ENCODE measurements around the gene ATG2B.

Gene ATG2B

DNA sequence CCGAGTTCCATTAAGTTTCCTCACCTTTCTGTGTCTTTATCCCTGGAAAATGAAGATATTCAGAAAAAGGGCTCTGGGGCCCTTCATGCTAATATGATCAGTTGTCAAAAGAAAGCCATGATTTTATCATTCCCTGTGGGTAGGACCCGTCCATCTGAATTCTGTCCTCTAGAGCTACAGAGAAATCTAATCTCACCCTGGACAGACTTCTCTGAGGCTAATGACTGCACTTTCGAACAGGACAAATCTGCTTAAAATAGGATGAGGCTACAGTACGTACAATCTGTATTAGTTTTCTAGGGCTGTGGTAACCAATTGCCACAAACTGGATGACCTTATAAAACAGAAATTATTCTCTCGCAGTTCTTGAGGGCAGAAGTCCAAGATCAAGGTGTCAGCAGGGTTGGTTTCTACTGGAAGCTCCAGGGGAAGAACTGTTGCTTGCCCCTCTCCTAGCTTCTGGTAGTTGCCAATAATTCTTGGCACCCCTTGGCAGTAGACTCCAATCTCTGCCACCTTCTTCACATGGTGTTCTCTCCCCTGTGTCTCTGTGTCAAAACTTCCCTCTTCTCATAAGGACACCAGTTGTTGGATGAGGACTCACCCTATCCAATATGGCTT, 30.0 kb upstream of the ATG2B start:
- DNase-seq (ENCODE audit: low spot score in 2 of 2) (no peak), ATAC-seq (ENCODE audit: low read depth) (no peak)
- Mint-ChIP-seq H3K9me3 (no peaks in the 10 kb centered on the region), H3K4me1 (no peaks in the 10 kb centered on the region), H3K27me3 (peaks cover 3% of the 10 kb centered on the region), H3K27ac (no peak overlapping the region), H3K36me3 (no peaks in the 10 kb centered on the region), H3K4me3 (peak overlapping the region; percentile 93)

- Mint-ChIP-seq H3K36me3 (peaks cover under 1% of the 10 kb centered on the region), H3K9me3 (no peaks in the 10 kb centered on the region), H3K4me1 (no peaks in the 10 kb centered on the region), H3K27ac (peak overlapping the region; percentile 83), H3K4me3 (peak overlapping the region; percentile 93), H3K27me3 (peaks cover 3% of the 10 kb centered on the region)
- DNase-seq (ENCODE audit: low spot score in 2 of 2) (peak; percentile 100), ATAC-seq (ENCODE audit: low read depth) (peak; percentile 84)
These were observed 28.4 kb upstream of the ATG2B start for GRCh38 chr14:96391293-96392118.

- ATAC-seq (ENCODE audit: low read depth) (no peak), DNase-seq (ENCODE audit: low spot score in 2 of 2) (peak in 1 of 2 donors; percentile 64)
- Mint-ChIP-seq H3K36me3 (peaks cover 2% of the 10 kb centered on the region), H3K4me3 (peak overlapping the region; percentile 93), H3K27me3 (peaks cover 3% of the 10 kb centered on the region), H3K9me3 (no peaks in the 10 kb centered on the region), H3K4me1 (no peaks in the 10 kb centered on the region), H3K27ac (peak overlapping the region; percentile 83)
These were observed 27.8 kb upstream of the ATG2B start for GRCh38 chr14:96390965-96391292.

DNA sequence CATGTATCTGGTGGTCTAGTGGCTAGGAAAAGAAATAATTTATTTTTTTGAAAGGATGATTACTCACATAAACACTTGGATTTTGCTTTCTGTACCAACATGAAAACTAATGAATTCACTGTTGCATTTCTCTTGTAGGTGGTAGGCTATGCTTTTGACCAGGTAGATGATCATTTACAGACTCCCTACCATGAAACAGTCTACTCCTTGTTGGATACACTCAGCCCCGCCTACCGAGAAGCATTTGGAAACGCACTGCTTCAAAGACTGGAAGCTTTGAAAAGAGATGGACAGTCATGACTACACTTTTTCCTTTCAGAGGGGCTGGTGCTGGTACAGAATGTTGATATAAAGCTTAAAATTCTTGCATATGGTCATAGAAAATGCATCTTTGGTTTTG, 22.2 kb upstream of the ATG2B start:
- no peak overlapping the region for H3K27ac Mint-ChIP-seq
- no peak for DNase-seq (ENCODE audit: low spot score in 2 of 2)
- no peak overlapping the region for H3K4me3 Mint-ChIP-seq
- peaks cover 5% of the 10 kb centered on the region for H3K4me1 Mint-ChIP-seq
- no peaks in the 10 kb centered on the region for H3K27me3 Mint-ChIP-seq
- no peaks in the 10 kb centered on the region for H3K9me3 Mint-ChIP-seq
- H3K36me3 Mint-ChIP-seq, result peaks cover 10% of the 10 kb centered on the region
- no peak for ATAC-seq (ENCODE audit: low read depth)

- H3K27ac Mint-ChIP-seq, result no peak overlapping the region
- H3K4me1 Mint-ChIP-seq, result peaks cover 5% of the 10 kb centered on the region
These were observed 21.6 kb upstream of the ATG2B start for GRCh38 chr14:96384740-96385139.

DNA sequence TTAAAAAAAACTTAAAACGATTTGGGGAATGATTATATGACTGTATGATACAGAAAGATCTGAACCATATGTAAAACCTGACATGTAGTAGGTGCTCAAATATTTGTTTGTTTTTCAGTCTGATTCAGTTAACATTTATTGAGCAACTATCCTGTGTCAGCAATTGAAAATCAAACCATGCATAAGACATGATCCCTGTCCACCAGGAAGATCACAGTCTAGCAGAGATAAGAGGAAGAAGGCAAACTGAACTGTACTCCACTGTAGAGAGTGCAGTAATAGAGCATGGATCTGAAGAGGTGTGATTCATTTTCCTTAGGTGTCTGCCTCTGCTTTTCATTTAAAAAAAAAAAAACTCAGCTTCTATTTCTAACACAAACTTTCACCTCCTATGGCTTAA, 20.9 kb upstream of the ATG2B start:
- Mint-ChIP-seq H3K27ac (no peak overlapping the region), H3K4me1 (peaks cover 5% of the 10 kb centered on the region), H3K4me3 (no peak overlapping the region), H3K36me3 (peaks cover 10% of the 10 kb centered on the region), H3K9me3 (no peaks in the 10 kb centered on the region), H3K27me3 (no peaks in the 10 kb centered on the region)
- ATAC-seq (ENCODE audit: low read depth) (no peak), DNase-seq (ENCODE audit: low spot score in 2 of 2) (no peak)

More at GRCh38 chr14:96384740-96385139, 21.6 kb upstream of the ATG2B start:
- Mint-ChIP-seq H3K4me3 (no peak overlapping the region), H3K27me3 (no peaks in the 10 kb centered on the region), H3K9me3 (no peaks in the 10 kb centered on the region), H3K36me3 (peaks cover 10% of the 10 kb centered on the region)
- ATAC-seq (ENCODE audit: low read depth) (no peak), DNase-seq (ENCODE audit: low spot score in 2 of 2) (no peak)

DNA sequence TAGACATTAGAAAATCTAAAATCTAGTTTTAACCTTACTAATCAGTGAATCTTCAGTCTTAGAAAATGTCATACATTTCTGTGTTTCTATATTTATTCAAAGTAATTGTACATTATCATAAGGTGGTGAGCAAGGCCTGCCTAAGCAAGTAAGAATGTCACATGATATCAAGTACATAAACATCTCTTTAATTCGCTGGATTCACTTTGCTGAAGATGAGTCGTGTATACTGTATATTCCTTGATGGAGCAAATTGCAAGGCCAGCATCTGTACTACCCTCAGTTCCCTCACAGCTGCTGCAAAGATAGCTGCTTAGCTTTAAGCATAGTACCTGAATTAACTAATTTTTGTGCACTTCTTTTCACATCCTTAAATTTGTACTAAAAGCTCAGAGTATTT, 20.3 kb upstream of the ATG2B start:
- H3K4me3 Mint-ChIP-seq, result no peak overlapping the region
- no peak overlapping the region for H3K27ac Mint-ChIP-seq

GRCh38 chr14:96380735-96381134, 17.6 kb upstream of the ATG2B start:
- peaks cover 9% of the 10 kb centered on the region for H3K36me3 Mint-ChIP-seq
- H3K27ac Mint-ChIP-seq, result no peak overlapping the region
- H3K4me1 Mint-ChIP-seq, result peaks cover 5% of the 10 kb centered on the region
- no peaks in the 10 kb centered on the region for H3K27me3 Mint-ChIP-seq
- H3K4me3 Mint-ChIP-seq, result peak overlapping the region; percentile 39
- ATAC-seq (ENCODE audit: low read depth) (peak; percentile 46), DNase-seq (ENCODE audit: low spot score in 2 of 2) (no peak)
- H3K9me3 Mint-ChIP-seq, result no peaks in the 10 kb centered on the region

More for the DNA sequence above, 20.3 kb upstream of the ATG2B start:
- Mint-ChIP-seq H3K9me3 (no peaks in the 10 kb centered on the region), H3K27me3 (no peaks in the 10 kb centered on the region), H3K36me3 (peaks cover 10% of the 10 kb centered on the region), H3K4me1 (peaks cover 5% of the 10 kb centered on the region)
- DNase-seq (ENCODE audit: low spot score in 2 of 2), result no peak
- ATAC-seq (ENCODE audit: low read depth), result no peak

DNA sequence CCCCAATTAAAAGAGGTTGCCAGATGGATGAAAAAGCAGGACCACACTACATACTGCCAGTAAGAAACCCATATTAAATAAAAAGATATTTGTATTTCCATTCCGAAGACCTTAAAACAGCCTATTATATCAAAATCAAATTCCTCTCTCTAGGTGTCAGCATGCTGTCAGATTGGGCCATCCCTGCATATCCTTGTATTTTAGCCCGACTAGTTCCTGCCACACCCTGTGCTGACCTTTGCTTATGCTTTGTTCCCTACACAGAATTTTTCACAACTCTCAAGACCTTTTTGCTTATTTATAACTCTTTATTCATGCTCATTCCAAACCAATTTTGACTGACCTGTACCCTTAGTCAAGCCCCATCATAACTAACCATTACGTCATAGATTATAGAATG, 13.0 kb upstream of the ATG2B start:
- Mint-ChIP-seq H3K27ac (no peak overlapping the region), H3K4me3 (no peak overlapping the region), H3K4me1 (peaks cover 5% of the 10 kb centered on the region), H3K36me3 (peaks cover 6% of the 10 kb centered on the region), H3K9me3 (no peaks in the 10 kb centered on the region), H3K27me3 (no peaks in the 10 kb centered on the region)
- ATAC-seq (ENCODE audit: low read depth), result no peak
- no peak for DNase-seq (ENCODE audit: low spot score in 2 of 2)

DNA sequence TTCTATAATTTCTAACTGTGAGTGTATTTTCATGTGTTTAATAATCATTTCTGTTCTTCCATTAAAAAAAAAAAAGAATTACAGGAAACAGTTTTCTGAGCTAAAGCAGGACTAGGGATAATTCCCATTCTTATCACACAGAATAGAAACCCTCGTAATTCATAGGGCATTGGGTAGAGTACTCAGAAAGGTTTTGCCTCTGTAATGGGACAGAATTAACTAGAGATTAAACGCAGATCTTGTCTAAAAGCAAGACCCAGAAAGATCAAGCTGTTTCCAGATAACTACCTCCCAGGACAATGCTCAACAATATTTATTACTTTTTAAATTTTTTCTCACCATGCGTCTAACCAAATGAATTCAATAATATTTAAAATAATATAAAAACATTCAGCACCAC, 10.4 kb upstream of the ATG2B start:
- ATAC-seq (ENCODE audit: low read depth), result no peak
- H3K27ac Mint-ChIP-seq, result no peak overlapping the region
- no peak overlapping the region for H3K4me3 Mint-ChIP-seq
- no peak for DNase-seq (ENCODE audit: low spot score in 2 of 2)
- peaks cover 13% of the 10 kb centered on the region for H3K36me3 Mint-ChIP-seq
- no peaks in the 10 kb centered on the region for H3K27me3 Mint-ChIP-seq
- no peaks in the 10 kb centered on the region for H3K9me3 Mint-ChIP-seq
- H3K4me1 Mint-ChIP-seq, result peaks cover 7% of the 10 kb centered on the region

GRCh38 chr14:96370528-96370927, 7.4 kb upstream of the ATG2B start:
- Mint-ChIP-seq H3K4me1 (peaks cover 9% of the 10 kb centered on the region), H3K4me3 (no peak overlapping the region)

DNA sequence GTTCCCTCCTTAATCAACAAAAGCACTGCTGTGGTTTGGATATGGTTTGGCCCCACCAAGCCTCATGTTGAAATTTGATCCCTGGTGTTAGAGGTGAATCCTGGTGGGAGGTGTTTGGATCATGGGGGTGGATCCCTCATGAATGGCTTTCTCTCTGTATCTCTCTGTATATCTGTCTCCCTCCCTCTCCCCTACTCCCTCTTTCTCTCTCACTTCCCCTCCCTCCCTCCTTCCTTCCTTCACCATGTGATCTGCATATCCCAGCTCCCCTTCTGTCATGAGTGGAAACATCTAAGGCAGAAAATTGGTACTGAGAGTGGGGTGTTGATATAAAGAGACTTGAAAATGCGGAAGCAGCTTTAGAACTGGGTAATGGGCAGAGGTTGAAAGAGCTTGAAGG, 5.4 kb upstream of the ATG2B start:
- no peak overlapping the region for H3K4me3 Mint-ChIP-seq
- no peaks in the 10 kb centered on the region for H3K27me3 Mint-ChIP-seq
- DNase-seq (ENCODE audit: low spot score in 2 of 2), result no peak
- H3K9me3 Mint-ChIP-seq, result no peaks in the 10 kb centered on the region
- H3K27ac Mint-ChIP-seq, result no peak overlapping the region
- ATAC-seq (ENCODE audit: low read depth), result no peak
- H3K4me1 Mint-ChIP-seq, result peaks cover 20% of the 10 kb centered on the region
- peaks cover 8% of the 10 kb centered on the region for H3K36me3 Mint-ChIP-seq

More at GRCh38 chr14:96370528-96370927, 7.4 kb upstream of the ATG2B start:
- no peak for ATAC-seq (ENCODE audit: low read depth)
- Mint-ChIP-seq H3K36me3 (peaks cover 12% of the 10 kb centered on the region), H3K27me3 (no peaks in the 10 kb centered on the region), H3K27ac (no peak overlapping the region), H3K9me3 (no peaks in the 10 kb centered on the region)
- no peak for DNase-seq (ENCODE audit: low spot score in 2 of 2)

GRCh38 chr14:96364962-96365361, 1.8 kb upstream of the ATG2B start:
- H3K27ac Mint-ChIP-seq, result peak overlapping the region; percentile 28
- H3K9me3 Mint-ChIP-seq, result no peaks in the 10 kb centered on the region
- peaks cover 33% of the 10 kb centered on the region for H3K4me1 Mint-ChIP-seq
- DNase-seq (ENCODE audit: low spot score in 2 of 2) (no peak), ATAC-seq (ENCODE audit: low read depth) (no peak)
- peak overlapping the region; percentile 82 for H3K4me3 Mint-ChIP-seq
- H3K27me3 Mint-ChIP-seq, result no peaks in the 10 kb centered on the region
- H3K36me3 Mint-ChIP-seq, result peaks cover 8% of the 10 kb centered on the region

GRCh38 chr14:96363751-96364336, 703 bp upstream of the ATG2B start:
- peak overlapping the region; percentile 82 for H3K4me3 Mint-ChIP-seq
- peak; percentile 13 for ATAC-seq (ENCODE audit: low read depth)
- H3K27me3 Mint-ChIP-seq, result no peaks in the 10 kb centered on the region
- peak overlapping the region; percentile 88 for H3K27ac Mint-ChIP-seq
- peaks cover 5% of the 10 kb centered on the region for H3K36me3 Mint-ChIP-seq
- no peak for DNase-seq (ENCODE audit: low spot score in 2 of 2)
- peaks cover 31% of the 10 kb centered on the region for H3K4me1 Mint-ChIP-seq
- H3K9me3 Mint-ChIP-seq, result no peaks in the 10 kb centered on the region

All from memory B cell (primary cell).